Skeletal muscle tissue (tissue), 4 donors: ENCODE data around the gene TENM3. TPM values are rescaled to one million over a fixed set of nuclear protein-coding genes. Genes with fewer than 3 reads are reported as not detected.
A peak's percentile ranks its signal among the peaks of the same experiment; 100 is the strongest.

ENCODE experiments used
- H3K27ac ChIP-seq: one replicate; pipeline ENCODE4 v1.7.0; 2013; ENCODE audit warnings: mild to moderate bottlenecking, low read depth, low read length, inconsistent platforms
- H3K27me3 ChIP-seq, 3 donors: one replicate each; pipeline ENCODE4 v1.7.0; 2013; ENCODE audit warnings: low read length in 3 of 3; ENCODE audit not compliant: control insufficient read depth in 3 of 3, insufficient read depth in 3 of 3
- H3K36me3 ChIP-seq, 3 donors: one replicate each; pipeline ENCODE4 v1.7.0; 2013; ENCODE audit warnings: low read length in 3 of 3; ENCODE audit not compliant: control insufficient read depth in 3 of 3, insufficient read depth in 3 of 3
- H3K4me1 ChIP-seq, 3 donors: one replicate each; pipeline ENCODE4 v1.7.0; 2013; ENCODE audit warnings: low read length in 3 of 3, mild to moderate bottlenecking in 3 of 3; ENCODE audit not compliant: control insufficient read depth in 3 of 3, insufficient read depth in 3 of 3
- H3K4me3 ChIP-seq, 3 donors: one replicate each; pipeline ENCODE4 v1.7.0; 2013; ENCODE audit warnings: low read length in 3 of 3
- H3K9ac ChIP-seq, 3 donors: one replicate each; pipeline ENCODE4 v1.7.0; 2013; ENCODE audit warnings: low read length in 3 of 3, mild to moderate bottlenecking in 3 of 3, moderate library complexity in 2 of 3, low read depth in 1 of 3
- H3K9me3 ChIP-seq, 3 donors: one replicate each; pipeline ENCODE4 v1.7.0; 2013; ENCODE audit warnings: low read length in 3 of 3; ENCODE audit not compliant: control insufficient read depth in 3 of 3
- total RNA-seq: library from RNA; depleted of rRNA; stranded (reverse); fragments of >200 nt; gene quantifications from one replicate; pipeline ENCODE4 v1.2.3, GENCODE V29; 2014
- donor health status: Osteomylitis.

TENM3 gene
- total RNA-seq, 1 donor from 2014 or later: 29.7 TPM

GRCh38 chr4:182805321-182805720, 562.1 kb downstream of the TENM3 start:
- Histone ChIP-seq H3K9ac (no peak overlapping the region), H3K27me3 (peaks cover 6 to 9% (median 7%) of the 10 kb centered on the region in 3 donors), H3K36me3 (peaks cover 0 to 3% (median 1%) of the 10 kb centered on the region in 3 donors), H3K4me3 (no peak overlapping the region), H3K4me1 (peaks cover 2 to 3% (median 3%) of the 10 kb centered on the region in 3 donors), H3K27ac (no peak overlapping the region), H3K9me3 (no peaks in the 10 kb centered on the region)

GRCh38 chr4:182805750-182806149, 562.5 kb downstream of the TENM3 start:
- H3K27me3 ChIP-seq: peaks cover 6 to 9% (median 7%) of the 10 kb centered on the region in 3 donors
- H3K4me1 ChIP-seq: peaks cover 2 to 3% (median 3%) of the 10 kb centered on the region in 3 donors
- H3K36me3 ChIP-seq: no peaks in the 10 kb centered on the region
- no peak overlapping the region for H3K27ac ChIP-seq
- no peak overlapping the region for H3K4me3 ChIP-seq
- H3K9me3 ChIP-seq: no peaks in the 10 kb centered on the region
- no peak overlapping the region for H3K9ac ChIP-seq

DNA sequence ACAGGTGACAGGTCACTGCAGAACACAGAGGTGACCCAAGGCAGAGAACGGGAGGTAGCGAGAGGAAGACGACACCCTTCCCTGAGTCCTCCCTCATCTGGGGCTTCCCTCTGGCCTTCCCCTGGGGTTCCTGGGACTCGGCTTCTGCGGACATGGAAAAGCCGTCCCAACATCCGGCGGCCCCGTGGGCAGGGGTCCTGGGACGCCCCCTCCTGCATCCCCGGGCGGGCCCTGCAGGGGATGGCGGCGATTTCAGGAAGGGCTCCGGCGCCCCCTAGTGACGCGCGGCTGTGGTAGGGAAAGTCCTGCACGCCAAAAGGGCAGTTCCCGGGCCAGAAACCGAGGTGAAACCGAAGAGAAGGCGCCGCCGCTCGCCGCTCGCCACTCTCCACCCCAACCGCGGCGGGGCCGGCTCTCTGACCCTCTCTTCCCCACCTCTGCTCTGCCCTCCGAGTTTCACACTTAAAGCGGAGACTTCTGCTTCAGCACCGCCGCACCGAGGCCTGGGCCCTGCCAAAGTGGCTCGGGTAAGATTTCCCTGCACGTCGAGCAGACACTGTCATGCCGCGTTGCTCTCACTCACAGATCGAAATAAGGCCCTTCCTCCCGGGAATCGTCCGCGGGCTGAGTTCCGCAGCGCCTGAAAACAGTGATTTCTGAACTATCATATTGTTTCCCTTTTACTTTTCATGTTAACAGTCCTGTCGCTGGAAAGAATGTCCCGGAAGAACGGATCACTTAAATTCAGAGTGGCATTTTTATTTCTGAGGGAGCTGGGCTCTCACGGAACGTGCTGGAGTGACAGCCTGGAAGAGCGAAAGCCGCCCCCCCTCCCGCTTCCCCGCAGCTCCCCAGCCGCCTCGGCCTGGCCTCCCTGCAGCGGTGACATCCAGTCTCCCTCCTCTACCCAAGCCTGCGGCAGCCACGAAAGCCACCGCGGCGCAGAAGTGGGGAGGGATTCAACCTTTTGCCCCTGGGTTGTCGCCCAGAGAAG, 563.4 kb downstream of the TENM3 start:
- H3K36me3 ChIP-seq: no peaks in the 10 kb centered on the region
- H3K27ac ChIP-seq: no peak overlapping the region
- H3K9ac ChIP-seq: peak overlapping the region; percentile 50 to 76 (median 73)
- H3K4me3 ChIP-seq: peak overlapping the region; percentile 70 to 80 (median 73)
- peaks cover 2 to 3% (median 3%) of the 10 kb centered on the region in 3 donors for H3K4me1 ChIP-seq
- peaks cover 6 to 9% (median 7%) of the 10 kb centered on the region in 3 donors for H3K27me3 ChIP-seq
- no peaks in the 10 kb centered on the region for H3K9me3 ChIP-seq

DNA sequence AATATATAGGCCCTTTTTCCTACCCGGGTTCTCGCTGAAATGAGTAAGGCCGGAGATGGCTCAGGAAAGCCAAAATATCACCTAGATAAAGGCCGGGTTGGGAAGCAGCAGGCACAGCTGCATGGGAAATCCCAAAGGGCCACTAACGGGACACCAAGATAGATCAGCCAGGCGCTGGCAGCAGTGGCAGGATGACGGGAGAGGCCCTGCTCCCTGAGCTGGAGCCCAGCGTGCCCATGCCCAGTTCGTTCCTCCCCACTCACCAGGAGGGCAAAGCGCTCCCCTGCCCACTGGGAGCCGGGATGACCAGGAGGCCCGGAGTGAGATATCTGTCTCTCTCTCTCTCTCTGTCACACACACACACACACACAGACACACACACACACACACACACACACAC, 564.1 kb downstream of the TENM3 start:
- Histone ChIP-seq H3K9ac (peak overlapping the region in 2 of 3 donors; percentile 61 to 73), H3K4me3 (peak overlapping the region in 1 of 3 donors; percentile 70), H3K27ac (no peak overlapping the region), H3K27me3 (peaks cover 6 to 9% (median 7%) of the 10 kb centered on the region in 3 donors), H3K36me3 (no peaks in the 10 kb centered on the region), H3K9me3 (no peaks in the 10 kb centered on the region), H3K4me1 (peaks cover 2 to 3% (median 3%) of the 10 kb centered on the region in 3 donors)

- Histone ChIP-seq H3K27ac (no peak overlapping the region), H3K36me3 (no peaks in the 10 kb centered on the region), H3K4me3 (peak overlapping the region in 1 of 3 donors; percentile 19), H3K9ac (no peak overlapping the region), H3K4me1 (peaks cover 2 to 3% (median 3%) of the 10 kb centered on the region in 3 donors), H3K27me3 (peaks cover 6 to 9% (median 7%) of the 10 kb centered on the region in 3 donors), H3K9me3 (no peaks in the 10 kb centered on the region)
These were observed 564.8 kb downstream of the TENM3 start for GRCh38 chr4:182807767-182808548.

DNA sequence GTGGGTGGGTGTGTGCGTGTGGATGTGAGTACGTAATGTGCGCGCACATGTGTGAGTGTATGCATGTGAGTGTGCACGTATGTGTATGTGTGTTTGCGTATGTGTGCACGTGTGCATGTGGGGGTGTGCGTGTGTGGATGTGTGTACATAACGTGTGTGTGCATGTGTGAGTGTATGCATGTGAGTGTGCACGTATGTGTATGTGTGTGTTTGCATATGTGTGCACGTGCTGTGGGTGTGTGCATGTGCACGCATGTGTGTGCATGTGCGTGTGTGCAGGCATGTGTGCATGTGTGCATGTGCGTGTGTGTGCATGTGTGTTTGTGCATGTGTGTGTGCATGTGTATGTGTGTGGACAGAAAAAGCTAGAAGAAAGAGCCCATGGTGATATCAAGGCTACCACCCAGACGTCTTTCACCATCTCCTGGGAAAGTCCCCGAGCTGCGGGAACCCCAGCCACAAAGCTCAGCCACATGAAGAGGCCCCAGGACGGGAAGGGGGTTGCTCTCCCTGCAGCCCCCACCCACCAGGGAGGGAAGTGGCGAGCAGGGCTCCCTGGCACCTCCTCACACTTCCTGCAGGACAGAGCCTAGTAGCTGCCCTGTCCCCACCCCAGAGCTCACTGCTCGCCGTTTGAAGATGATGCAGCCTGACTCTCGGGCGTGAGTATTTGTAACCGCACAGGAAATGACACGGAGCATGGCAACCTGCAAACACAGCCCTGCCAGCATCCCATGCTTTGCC, 565.6 kb downstream of the TENM3 start:
- H3K9me3 ChIP-seq: no peaks in the 10 kb centered on the region

GRCh38 chr4:182809417-182810102, 566.4 kb downstream of the TENM3 start:
- Histone ChIP-seq H3K4me3 (no peak overlapping the region), H3K36me3 (no peaks in the 10 kb centered on the region), H3K9ac (no peak overlapping the region), H3K27me3 (peaks cover 3 to 5% (median 4%) of the 10 kb centered on the region in 3 donors), H3K9me3 (no peaks in the 10 kb centered on the region), H3K4me1 (peaks cover 2 to 3% (median 3%) of the 10 kb centered on the region in 3 donors), H3K27ac (no peak overlapping the region)

More for the DNA sequence above, 565.6 kb downstream of the TENM3 start:
- Histone ChIP-seq H3K27me3 (peaks cover 6 to 9% (median 7%) of the 10 kb centered on the region in 3 donors), H3K9ac (no peak overlapping the region), H3K27ac (no peak overlapping the region), H3K4me3 (peak overlapping the region in 1 of 3 donors; percentile 19), H3K36me3 (no peaks in the 10 kb centered on the region), H3K4me1 (peaks cover 2 to 3% (median 3%) of the 10 kb centered on the region in 3 donors)

DNA sequence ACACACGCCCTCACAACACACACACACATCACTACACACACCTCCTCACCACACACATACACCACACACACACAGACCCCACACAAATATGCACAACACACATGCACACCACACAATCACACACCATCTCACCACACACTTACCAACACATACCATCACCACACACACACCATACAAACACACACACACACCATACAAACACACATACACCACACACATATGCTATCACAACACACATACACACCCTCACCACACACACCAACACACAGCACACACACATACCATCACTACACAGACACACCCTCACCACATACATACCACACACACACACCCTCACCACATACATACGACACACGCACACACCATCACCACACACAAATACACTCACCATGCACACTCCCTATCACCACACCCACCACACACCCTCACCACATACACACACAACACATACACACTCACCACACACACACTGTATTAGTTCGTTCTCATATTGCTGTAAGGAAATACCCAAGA, 567.0 kb downstream of the TENM3 start:
- Histone ChIP-seq H3K9me3 (no peaks in the 10 kb centered on the region), H3K4me1 (peaks cover 2 to 3% (median 3%) of the 10 kb centered on the region in 3 donors), H3K27me3 (peaks cover 3 to 5% (median 3%) of the 10 kb centered on the region in 3 donors), H3K27ac (no peak overlapping the region), H3K36me3 (no peaks in the 10 kb centered on the region), H3K9ac (no peak overlapping the region), H3K4me3 (no peak overlapping the region)

DNA sequence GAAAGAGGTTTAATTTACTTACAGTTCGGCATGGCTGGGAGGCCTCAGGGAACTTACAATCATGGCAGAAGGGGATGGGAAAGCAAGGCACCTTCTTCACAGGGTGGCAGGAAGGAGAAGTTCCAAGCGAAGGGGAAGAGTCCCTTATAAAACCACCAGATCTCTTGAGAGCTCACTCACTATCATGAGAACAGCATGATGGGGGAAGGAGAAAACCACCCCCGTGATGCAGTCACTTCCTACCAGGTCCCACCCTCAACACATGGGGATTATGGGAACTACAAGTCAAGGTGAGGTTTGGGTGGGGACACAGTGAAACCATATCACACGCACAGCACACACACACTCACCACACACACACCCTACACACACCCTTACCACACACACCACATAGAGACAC, 569.7 kb downstream of the TENM3 start:
- Histone ChIP-seq H3K4me1 (no peaks in the 10 kb centered on the region), H3K9me3 (no peaks in the 10 kb centered on the region), H3K27me3 (no peaks in the 10 kb centered on the region), H3K36me3 (no peaks in the 10 kb centered on the region), H3K27ac (no peak overlapping the region), H3K4me3 (no peak overlapping the region), H3K9ac (no peak overlapping the region)
